Transverse colon (tissue), 4 donors: ENCODE measurements around the gene HIF3A. TPM values are rescaled to one million over a fixed set of nuclear protein-coding genes. Genes with fewer than 3 reads are reported as not detected.

Experiments
- DNase-seq: peaks from one replicate; pipeline ENCODE4 v3.0.0-alpha.2; 2019
- H3K27ac ChIP-seq, 4 donors: fragments of 200-600 bp; sonication (generic); 2 replicates each; pipeline ENCODE4 v1.5.1; 2016 to 2018; ENCODE audit warnings: inconsistent platforms in 4 of 4
- H3K27me3 ChIP-seq: fragments of 200-600 bp; sonication (generic); 2 replicates; pipeline ENCODE4 v1.5.1; 2017; ENCODE audit warnings: inconsistent platforms
- H3K36me3 ChIP-seq, 4 donors: fragments of 200-600 bp; sonication (generic); 2 replicates each; pipeline ENCODE4 v1.5.1; 2017 to 2019; ENCODE audit warnings: inconsistent platforms in 4 of 4
- H3K4me1 ChIP-seq, 4 donors: fragments of 200-600 bp; sonication (generic); 2 replicates each; pipeline ENCODE4 v1.5.1; 2017 to 2020; ENCODE audit warnings: inconsistent platforms in 4 of 4
- H3K4me3 ChIP-seq, 4 donors: fragments of 200-600 bp; sonication (generic); 1 replicate in 1 of 4; 2 replicates in 3 of 4; pipeline versions ENCODE4 v1.5.1 to v1.6.1; 2017 to 2019; ENCODE audit warnings: inconsistent platforms in 4 of 4
- H3K9me3 ChIP-seq, 2 donors: fragments of 200-600 bp; sonication (generic); 2 replicates each; pipeline ENCODE4 v1.5.1; 2017 to 2019; ENCODE audit warnings: inconsistent platforms in 2 of 2
- CTCF ChIP-seq, 5 experiments: fragments of 200-600 bp in 3 of 5; fragments of 450-650 bp in 2 of 5; sonication (generic) in 3 of 5; IDR thresholded peaks; 1 replicate in 2 of 5; 2 replicates in 3 of 5; pipeline ENCODE4 v1.5.1; 2016 to 2017; ENCODE audit warnings: antibody characterized with exemption in 5 of 5, inconsistent platforms in 3 of 5, mild to moderate bottlenecking in 2 of 5, moderate library complexity in 1 of 5
- EP300 ChIP-seq: sonication (generic); formaldehyde crosslinking; IDR thresholded peaks from one replicate; pipeline ENCODE4 v1.6.1; 2017; ENCODE audit warnings: antibody characterized with exemption, low read depth
- POLR2A ChIP-seq: fragments of 450-650 bp; IDR thresholded peaks from one replicate; pipeline ENCODE4 v1.6.1; 2016; ENCODE audit warnings: antibody characterized with exemption, mild to moderate bottlenecking, moderate library complexity
- POLR2AphosphoS5 ChIP-seq, 3 donors: sonication (generic); formaldehyde crosslinking; IDR thresholded peaks; one replicate each; pipeline ENCODE4 v1.6.1; 2016; ENCODE audit warnings: antibody characterized with exemption in 3 of 3
- WGBS, 2 donors: methylation state at CpG; one replicate each; pipeline ENCODE4 v1.1.5; 2018; ENCODE audit warnings: low coverage in 1 of 2; 5-methylcytosine and 5-hydroxymethylcytosine counted together
- in situ Hi-C, 4 donors: fragments of 200-750 bp; cut with MboI; loops; one replicate each; pipeline versions ENCODE4 v1.15.0 to v1.15.1; 2017; ENCODE audit warnings: low sequenced_read_pairs in 3 of 4, low pct_ligation_motif_present in 1 of 4, low pct_unique_long_range_greater_than_20kb in 1 of 4
- intact Hi-C: fragments of 100-400 bp; cut with DNase I; formaldehyde crosslinking; loops from one replicate; pipeline ENCODE4 v1.15.1; 2023; ENCODE audit warnings: low total_unique reads
- total RNA-seq, 4 donors: library from RNA; depleted of rRNA; stranded (reverse); fragments of >200 nt; gene quantifications; one replicate each; pipeline ENCODE4 v1.1.0, GENCODE V29; 2016

Gene HIF3A
- total RNA-seq, 4 donors from 2014 or later = 37.7 to 227 (median 97.5) TPM

GRCh38 chr19:46386996-46387712, 90.3 kb downstream of the HIF3A start:
- no peak for DNase-seq
- Histone ChIP-seq H3K36me3 (peaks cover 0 to 48% (median 15%) of the 10 kb centered on the region in 4 donors), H3K4me1 (no peaks in the 10 kb centered on the region), H3K27ac (no peak overlapping the region), H3K4me3 (no peak overlapping the region), H3K27me3 (no peaks in the 10 kb centered on the region), H3K9me3 (no peaks in the 10 kb centered on the region)
- WGBS, 2 donors = 94% methylated on average over 28 of the region's 30 CpGs; no CpG with 5 or more reads in 1 of the 2 donors
- in situ Hi-C loops (loop anchor here in 1 of 4 donors (10.0 kb wide), 1 partner anchor 102 kb away; no protein-coding TSS in a partner anchor), intact Hi-C loops (no loop called here)
- no peak for TF ChIP-seq CTCF (IDR thresholded peaks at IDR 0.05)
- no peak for TF ChIP-seq EP300
- TF ChIP-seq POLR2AphosphoS5 (IDR thresholded peaks at IDR 0.05) = no peak
- no peak for TF ChIP-seq POLR2A

- Histone ChIP-seq H3K27ac (no peak overlapping the region), H3K4me3 (no peak overlapping the region), H3K4me1 (peaks cover 0 to 2% (median 0%) of the 10 kb centered on the region in 4 donors), H3K9me3 (no peaks in the 10 kb centered on the region), H3K27me3 (no peaks in the 10 kb centered on the region), H3K36me3 (peaks cover 0 to 45% (median 12%) of the 10 kb centered on the region in 4 donors)
- intact Hi-C loops = no loop called here
- no peak for TF ChIP-seq POLR2A
- no peak for TF ChIP-seq POLR2AphosphoS5 (IDR thresholded peaks at IDR 0.05)
- no peak for TF ChIP-seq CTCF (IDR thresholded peaks at IDR 0.05)
- no peak for TF ChIP-seq EP300
- in situ Hi-C loops = loop anchor here in 1 of 4 donors (10.0 kb wide), 1 partner anchor 103 kb away; no protein-coding TSS in a partner anchor
- WGBS, 2 donors = 96% methylated on average over 10 of the region's 10 CpGs; no CpG with 5 or more reads in 1 of the 2 donors
- no peak for DNase-seq
Measured at GRCh38 chr19:46387713-46388130, 90.9 kb downstream of the HIF3A start.

GRCh38 chr19:46388311-46389095, 91.7 kb downstream of the HIF3A start:
- no peak for TF ChIP-seq POLR2AphosphoS5 (IDR thresholded peaks at IDR 0.05)
- in situ Hi-C loops = loop anchor here in 1 of 4 donors (10.0 kb wide), 1 partner anchor 104 kb away; no protein-coding TSS in a partner anchor
- intact Hi-C loops = no loop called here
- DNase-seq = no peak
- WGBS, 2 donors = 71 to 91% methylated on average over 4 to 22 of the region's 25 CpGs
- H3K9me3 ChIP-seq = no peaks in the 10 kb centered on the region
- H3K36me3 ChIP-seq = peaks cover 0 to 45% (median 8%) of the 10 kb centered on the region in 4 donors
- peaks cover 0 to 4% (median 0%) of the 10 kb centered on the region in 4 donors for H3K4me1 ChIP-seq
- H3K4me3 ChIP-seq = no peak overlapping the region
- H3K27ac ChIP-seq = no peak overlapping the region
- no peaks in the 10 kb centered on the region for H3K27me3 ChIP-seq

GRCh38 chr19:46390121-46390858, 93.4 kb downstream of the HIF3A start:
- Histone ChIP-seq H3K4me3 (no peak overlapping the region), H3K9me3 (no peaks in the 10 kb centered on the region), H3K4me1 (peaks cover 0 to 8% (median 1%) of the 10 kb centered on the region in 4 donors), H3K27ac (no peak overlapping the region), H3K27me3 (no peaks in the 10 kb centered on the region), H3K36me3 (peaks cover 0 to 36% (median 6%) of the 10 kb centered on the region in 4 donors)
- 97% methylated on average over 12 of the region's 16 CpGs; no CpG with 5 or more reads in 1 of the 2 donors for WGBS, 2 donors
- TF ChIP-seq POLR2A = no peak
- TF ChIP-seq EP300 = no peak
- no peak for TF ChIP-seq POLR2AphosphoS5 (IDR thresholded peaks at IDR 0.05)
- no peak for TF ChIP-seq CTCF (IDR thresholded peaks at IDR 0.05)
- intact Hi-C loops (no loop called here), in situ Hi-C loops (no loop called here)
- DNase-seq = no peak
